BJ (cell line): ENCODE data around the gene IFT22. TPM values are rescaled to one million over a fixed set of nuclear protein-coding genes. Genes with fewer than 3 reads are reported as not detected.
"Not testable (repeated sequence)": the region's sequence is repeated elsewhere in the genome, so short reads cannot be mapped to it uniquely, and the experiment has no call there.

Experiments used
- CTCF ChIA-PET: fragments of 350-600 bp; formaldehyde crosslinking; extraction: SDS; loops from one replicate; lab custom pipeline; 2021; ENCODE audit warnings: antibody characterized with exemption, inconsistent platforms; lab: Yijun Ruan, JAX
- POLR2A ChIA-PET: fragments of 300-600 bp; sonication (Branson Sonifier 250); formaldehyde crosslinking; extraction: SDS; loops from one replicate; lab custom pipeline; 2021; ENCODE audit warnings: antibody characterized with exemption; lab: Charles Lee
- DNase-seq: peaks from one replicate; pipeline ENCODE4 v3.0.0-alpha.2; 2011; ENCODE audit warnings: low read depth
- H3K27me3 ChIP-seq: 2 replicates; pipeline ENCODE4 v1.6.0; 2011; ENCODE audit warnings: low read length; ENCODE audit not compliant: control insufficient read depth, insufficient read depth
- H3K36me3 ChIP-seq: 2 replicates; pipeline ENCODE4 v1.5.1; 2011; ENCODE audit warnings: low read length; ENCODE audit not compliant: control insufficient read depth, insufficient read depth
- H3K4me3 ChIP-seq: 2 replicates; pipeline ENCODE4 v1.5.1; 2011; ENCODE audit warnings: low read depth, mild to moderate bottlenecking, control low read depth, low read length
- polyA plus RNA-seq: library from polyadenylated mRNA; depleted of rRNA; stranded (reverse); fragments of >200 nt; gene quantifications from 2 replicates; pipeline ENCODE4 v1.2.3, GENCODE V29; 2011
- TF ChIP-seq, protein P1 (sequence below): IDR thresholded peaks from 2 replicates; pipeline ENCODE4 v1.5.1; 2011; ENCODE audit warnings: low read depth, mild to moderate bottlenecking, control low read depth, inconsistent platforms, low read length, moderate library complexity; ENCODE audit not compliant: insufficient read depth

IFT22 gene
- polyA plus RNA-seq, 1 experiment, result 59.0 TPM

DNA sequence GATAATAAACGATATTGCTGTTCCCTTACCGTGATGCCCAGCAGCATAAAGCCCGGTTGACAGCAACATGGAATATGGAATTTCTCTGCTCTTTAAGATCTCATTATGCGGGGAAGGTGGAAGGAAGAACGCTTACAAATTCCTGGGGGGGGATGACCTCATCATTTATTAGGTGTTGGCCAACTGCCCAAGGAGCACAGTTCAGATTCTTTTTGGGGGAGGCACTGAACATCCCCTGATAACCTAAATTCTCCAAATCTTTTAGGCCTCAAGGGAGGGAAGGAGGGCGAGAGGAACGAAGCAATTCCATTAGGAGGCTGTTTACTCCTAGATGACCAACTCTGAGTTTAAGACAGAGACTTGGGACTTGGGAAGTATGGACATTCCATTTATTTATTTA is 35.8 kb upstream of the IFT22 start:
- POLR2A ChIA-PET, result no interaction called here
- H3K27me3 ChIP-seq, result no peaks in the 10 kb centered on the region
- H3K36me3 ChIP-seq, result no peaks in the 10 kb centered on the region
- no peak for DNase-seq
- no peak overlapping the region for H3K4me3 ChIP-seq
- TF ChIP-seq, protein P1, sequence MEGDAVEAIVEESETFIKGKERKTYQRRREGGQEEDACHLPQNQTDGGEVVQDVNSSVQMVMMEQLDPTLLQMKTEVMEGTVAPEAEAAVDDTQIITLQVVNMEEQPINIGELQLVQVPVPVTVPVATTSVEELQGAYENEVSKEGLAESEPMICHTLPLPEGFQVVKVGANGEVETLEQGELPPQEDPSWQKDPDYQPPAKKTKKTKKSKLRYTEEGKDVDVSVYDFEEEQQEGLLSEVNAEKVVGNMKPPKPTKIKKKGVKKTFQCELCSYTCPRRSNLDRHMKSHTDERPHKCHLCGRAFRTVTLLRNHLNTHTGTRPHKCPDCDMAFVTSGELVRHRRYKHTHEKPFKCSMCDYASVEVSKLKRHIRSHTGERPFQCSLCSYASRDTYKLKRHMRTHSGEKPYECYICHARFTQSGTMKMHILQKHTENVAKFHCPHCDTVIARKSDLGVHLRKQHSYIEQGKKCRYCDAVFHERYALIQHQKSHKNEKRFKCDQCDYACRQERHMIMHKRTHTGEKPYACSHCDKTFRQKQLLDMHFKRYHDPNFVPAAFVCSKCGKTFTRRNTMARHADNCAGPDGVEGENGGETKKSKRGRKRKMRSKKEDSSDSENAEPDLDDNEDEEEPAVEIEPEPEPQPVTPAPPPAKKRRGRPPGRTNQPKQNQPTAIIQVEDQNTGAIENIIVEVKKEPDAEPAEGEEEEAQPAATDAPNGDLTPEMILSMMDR, result no peak
- CTCF ChIA-PET, result interaction anchor here (0.6 to 1.7 kb wide), 4 partner anchors 14 to 83 kb away, joined by 3 to 5 read pairs (median 4); no protein-coding TSS in a partner anchor

DNA sequence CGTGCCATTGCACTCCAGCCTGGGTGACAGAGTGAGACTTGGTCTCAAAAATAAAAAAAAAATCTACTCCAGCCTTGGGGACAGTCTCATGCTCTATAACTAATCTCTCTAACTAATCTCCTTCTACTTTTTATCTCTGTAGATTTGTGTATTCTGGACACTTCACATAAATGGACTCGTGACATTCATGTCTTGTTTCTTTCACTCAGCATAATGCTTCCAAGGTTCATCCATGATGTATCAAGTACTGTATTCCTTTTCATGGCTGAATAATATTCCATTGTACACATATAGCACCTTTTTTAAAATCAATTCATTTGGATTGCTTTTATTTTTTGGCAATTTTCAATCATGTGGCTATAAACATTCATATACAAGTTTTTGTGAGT is 31.3 kb upstream of the IFT22 start:
- TF ChIP-seq, protein P1, result no peak
- CTCF ChIA-PET, result no interaction called here

DNA sequence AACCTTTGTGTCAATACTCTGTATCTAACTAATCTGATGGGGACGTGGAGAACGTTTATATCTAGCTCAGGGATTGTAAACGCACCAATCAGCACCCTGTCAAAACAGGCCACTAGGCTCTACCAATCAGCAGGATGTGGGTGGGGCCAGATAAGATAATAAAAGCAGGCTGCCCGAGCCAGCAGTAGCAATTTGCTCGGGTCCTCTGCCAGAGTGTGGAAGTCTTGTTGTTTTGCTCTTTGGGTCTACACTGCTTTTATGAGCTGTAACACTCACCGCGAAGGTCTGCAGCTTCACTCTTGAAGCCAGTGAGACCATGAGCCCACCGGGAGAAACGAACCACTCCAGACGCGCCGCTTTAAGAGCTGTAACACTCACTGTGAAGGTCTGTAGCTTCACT is 27.7 kb upstream of the IFT22 start:
- not testable (repeated sequence) for H3K27me3 ChIP-seq, DNase-seq, H3K36me3 ChIP-seq, H3K4me3 ChIP-seq
- ChIA-PET CTCF (interaction anchor here (1.0 kb wide), 1 partner anchor 10 kb away, joined by 3 read pairs; no protein-coding TSS in a partner anchor), POLR2A (interaction anchor here (1.0 kb wide), 1 partner anchor 11 kb away, joined by 10 read pairs; no protein-coding TSS in a partner anchor)

More for the DNA sequence above, 31.3 kb upstream of the IFT22 start:
- Histone ChIP-seq H3K27me3 (no peaks in the 10 kb centered on the region), H3K4me3 (no peak overlapping the region), H3K36me3 (no peaks in the 10 kb centered on the region)
- POLR2A ChIA-PET, result no interaction called here
- no peak for DNase-seq

- H3K4me3 ChIP-seq, H3K27me3 ChIP-seq, H3K36me3 ChIP-seq, DNase-seq, CTCF ChIA-PET, POLR2A ChIA-PET: not testable (repeated sequence)
These were observed 26.9 kb upstream of the IFT22 start for GRCh38 chr7:101348456-101349067.

DNA sequence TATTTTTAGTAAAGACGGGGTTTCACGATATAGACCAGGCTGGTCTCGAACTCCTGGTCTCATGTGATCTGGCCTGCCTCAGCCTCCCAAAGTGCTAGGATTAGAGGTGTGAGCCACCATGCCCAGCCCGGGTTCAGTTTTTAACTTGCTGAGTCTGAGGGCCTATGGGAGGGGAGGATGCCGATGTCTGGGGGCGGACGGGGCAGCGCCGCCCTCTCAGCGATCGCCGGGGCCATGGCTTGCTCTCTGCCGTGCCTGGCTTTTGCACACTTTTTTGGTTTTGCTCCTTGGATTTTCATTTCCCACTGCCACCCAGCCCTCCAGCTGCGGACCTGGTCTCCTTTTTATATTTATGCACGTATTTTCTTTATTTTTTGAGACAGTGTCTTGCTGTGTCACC is 25.9 kb upstream of the IFT22 start:
- POLR2A ChIA-PET, result no interaction called here
- Histone ChIP-seq H3K4me3 (no peak overlapping the region), H3K36me3 (no peaks in the 10 kb centered on the region), H3K27me3 (no peaks in the 10 kb centered on the region)
- no peak for DNase-seq
- TF ChIP-seq, protein P1, result no peak
- CTCF ChIA-PET, result interaction anchor here (0.6 to 1.5 kb wide), 2 partner anchors 9 to 22 kb away, joined by 3 read pairs; no protein-coding TSS in a partner anchor

DNA sequence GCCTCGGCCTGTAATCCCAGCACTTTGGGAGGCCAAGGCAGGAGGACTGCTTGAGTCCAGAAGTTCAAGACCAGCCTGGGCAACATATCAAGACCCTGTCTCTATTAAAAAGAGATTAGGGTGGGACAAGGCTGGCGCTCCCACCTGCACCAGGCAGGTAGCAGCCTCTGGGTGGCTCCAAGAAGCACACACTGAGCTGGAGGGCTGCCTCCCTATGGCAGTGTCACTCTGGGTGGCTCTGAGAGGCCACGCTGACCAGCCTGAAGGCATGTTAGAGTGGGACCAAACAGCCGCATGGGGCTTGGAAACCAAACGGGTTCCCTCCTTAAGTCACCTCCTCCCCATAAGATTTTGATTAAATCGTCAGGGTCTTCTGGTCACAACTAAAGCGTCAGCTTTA is 21.3 kb upstream of the IFT22 start:
- CTCF ChIA-PET, result no interaction called here
- Histone ChIP-seq H3K27me3 (no peaks in the 10 kb centered on the region), H3K4me3 (no peak overlapping the region), H3K36me3 (no peaks in the 10 kb centered on the region)
- POLR2A ChIA-PET, result interaction anchor here (0.6 kb wide), 1 partner anchor 13 kb away, joined by 7 read pairs; no protein-coding TSS in a partner anchor
- TF ChIP-seq, protein P1, result no peak
- no peak for DNase-seq
